GM23248 (cell line): Measurements from ENCODE around the gene AGAP2. TPM values are rescaled to one million over a fixed set of nuclear protein-coding genes. Genes with fewer than 3 reads are reported as not detected.

Experiments
- DNase-seq: peaks from one replicate; pipeline ENCODE4 v3.0.0-alpha.2; 2015
- H2AFZ ChIP-seq: fragments of 200-600 bp; sonication (generic); 2 replicates; pipeline ENCODE4 v1.6.1; 2016; ENCODE audit warnings: antibody characterized with exemption
- H3F3A ChIP-seq: fragments of 200-600 bp; sonication (generic); 2 replicates; pipeline ENCODE4 v1.6.1; 2016; ENCODE audit warnings: mild to moderate bottlenecking, antibody characterized with exemption, mixed run types; ENCODE audit not compliant: insufficient read depth
- H3K27ac ChIP-seq: fragments of 200-600 bp; sonication (generic); 2 replicates; pipeline ENCODE4 v1.5.1; 2016; ENCODE audit warnings: mild to moderate bottlenecking
- H3K27me3 ChIP-seq: fragments of 200-600 bp; sonication (generic); replicated peaks from 2 replicates; pipeline ENCODE4 v1.6.1; 2016; ENCODE audit warnings: mild to moderate bottlenecking; ENCODE audit not compliant: insufficient read depth
- H3K36me3 ChIP-seq: fragments of 200-600 bp; sonication (generic); 2 replicates; pipeline ENCODE4 v1.6.1; 2016; ENCODE audit warnings: low read depth, mild to moderate bottlenecking
- H3K4me1 ChIP-seq: fragments of 200-600 bp; sonication (generic); 2 replicates; pipeline ENCODE4 v1.6.1; 2016; ENCODE audit warnings: mild to moderate bottlenecking; ENCODE audit not compliant: insufficient read depth
- H3K4me2 ChIP-seq: fragments of 200-600 bp; sonication (generic); one replicate; pipeline ENCODE4 v1.6.1; 2016; ENCODE audit warnings: mild to moderate bottlenecking; ENCODE audit not compliant: unreplicated experiment
- H3K4me3 ChIP-seq: fragments of 200-600 bp; sonication (generic); 2 replicates; pipeline ENCODE4 v1.5.1; 2016; ENCODE audit warnings: mild to moderate bottlenecking
- H3K79me2 ChIP-seq: fragments of 200-600 bp; sonication (generic); 2 replicates; pipeline ENCODE4 v1.6.1; 2016; ENCODE audit warnings: mild to moderate bottlenecking; ENCODE audit not compliant: insufficient read depth
- H3K9ac ChIP-seq: fragments of 200-600 bp; sonication (generic); 2 replicates; pipeline ENCODE4 v1.6.1; 2016; ENCODE audit warnings: mild to moderate bottlenecking
- H3K9me2 ChIP-seq: fragments of 200-600 bp; sonication (generic); 2 replicates; pipeline ENCODE4 v1.6.1; 2016; ENCODE audit warnings: mixed run types, mild to moderate bottlenecking, moderate library complexity; ENCODE audit not compliant: insufficient read depth
- H3K9me3 ChIP-seq: fragments of 200-600 bp; sonication (generic); one replicate; pipeline ENCODE4 v1.6.1; 2017; ENCODE audit warnings: low read depth
- H4K20me1 ChIP-seq: fragments of 200-600 bp; sonication (generic); 2 replicates; pipeline ENCODE4 v1.6.0; 2016; ENCODE audit not compliant: insufficient read depth
- EZH2 ChIP-seq: fragments of 200-600 bp; sonication (generic); IDR thresholded peaks from 2 replicates; pipeline ENCODE4 v1.6.1; 2018; ENCODE audit warnings: antibody characterized with exemption, mild to moderate bottlenecking; ENCODE audit not compliant: insufficient read depth, poor library complexity, severe bottlenecking
- EZH2phosphoT487 ChIP-seq: fragments of 200-600 bp; sonication (generic); IDR thresholded peaks from 2 replicates; pipeline ENCODE4 v1.6.1; 2018; ENCODE audit warnings: antibody characterized with exemption, moderate library complexity, mild to moderate bottlenecking, low read depth; ENCODE audit not compliant: insufficient read depth
- WGBS, 2 experiments: methylation state at CpG; one replicate each; pipeline ENCODE4 v1.1.6; 2015 to 2017; ENCODE audit warnings: low lambda C conversion rate in 2 of 2, low coverage in 1 of 2; ENCODE audit errors: missing lambda C conversion rate in 2 of 2; 5-methylcytosine and 5-hydroxymethylcytosine counted together
- in situ Hi-C: fragments of 300-500 bp; cut with MboI; formaldehyde crosslinking; loops from 2 replicates; pipeline ENCODE4 v1.15.0; 2020
- polyA plus RNA-seq: library from polyadenylated mRNA; unstranded; fragments of >200 nt; fragmentation: Nextera tagmentation; extraction: Ambion mirVana; gene quantifications from 2 replicates; pipeline ENCODE4 v1.2.1, GENCODE V29; 2016
- total RNA-seq: library from RNA; depleted of rRNA; stranded (reverse); fragments of >200 nt; shearing (Covaris generic); gene quantifications from 2 replicates; pipeline ENCODE4 v1.2.3, GENCODE V29; 2014

The AGAP2 gene
- total and polyA plus RNA-seq, 2 experiments from 2014 or later = not detected

GRCh38 chr12:57745485-57745881 is 6.9 kb upstream of the AGAP2 start:
- WGBS, 2 experiments = 38 to 46% methylated on average over 8 of the region's 8 CpGs
- no peaks in the 10 kb centered on the region for H3K9me2 ChIP-seq
- H3K27me3 ChIP-seq = 0 out of 2 replicates have a peak, but pooled peaks cover 2% of the 10 kb centered on the region
- peak overlapping the region; percentile 99 for H3K4me3 ChIP-seq
- no peaks in the 10 kb centered on the region for H3K9me3 ChIP-seq
- H3K4me1 ChIP-seq = peaks cover 5% of the 10 kb centered on the region; the same call in 1 of the 2 replicates
- H3F3A ChIP-seq = peaks cover 25% of the 10 kb centered on the region
- H3K9ac ChIP-seq = peak overlapping the region; percentile 98
- H3K27ac ChIP-seq = peak overlapping the region; percentile 95
- peak overlapping the region; percentile 100 for H3K4me2 ChIP-seq
- peaks cover 11% of the 10 kb centered on the region; the same call in 1 of the 2 replicates for H3K36me3 ChIP-seq
- TF ChIP-seq EZH2phosphoT487 = no peak
- TF ChIP-seq EZH2 = no peak
- H2AFZ ChIP-seq = peak overlapping the region; percentile 73; the same call in 1 of the 2 replicates
- DNase-seq = peak; percentile 29
- in situ Hi-C loops = no loop called here
- peaks cover 24% of the 10 kb centered on the region for H3K79me2 ChIP-seq
- H4K20me1 ChIP-seq = no peaks in the 10 kb centered on the region

DNA sequence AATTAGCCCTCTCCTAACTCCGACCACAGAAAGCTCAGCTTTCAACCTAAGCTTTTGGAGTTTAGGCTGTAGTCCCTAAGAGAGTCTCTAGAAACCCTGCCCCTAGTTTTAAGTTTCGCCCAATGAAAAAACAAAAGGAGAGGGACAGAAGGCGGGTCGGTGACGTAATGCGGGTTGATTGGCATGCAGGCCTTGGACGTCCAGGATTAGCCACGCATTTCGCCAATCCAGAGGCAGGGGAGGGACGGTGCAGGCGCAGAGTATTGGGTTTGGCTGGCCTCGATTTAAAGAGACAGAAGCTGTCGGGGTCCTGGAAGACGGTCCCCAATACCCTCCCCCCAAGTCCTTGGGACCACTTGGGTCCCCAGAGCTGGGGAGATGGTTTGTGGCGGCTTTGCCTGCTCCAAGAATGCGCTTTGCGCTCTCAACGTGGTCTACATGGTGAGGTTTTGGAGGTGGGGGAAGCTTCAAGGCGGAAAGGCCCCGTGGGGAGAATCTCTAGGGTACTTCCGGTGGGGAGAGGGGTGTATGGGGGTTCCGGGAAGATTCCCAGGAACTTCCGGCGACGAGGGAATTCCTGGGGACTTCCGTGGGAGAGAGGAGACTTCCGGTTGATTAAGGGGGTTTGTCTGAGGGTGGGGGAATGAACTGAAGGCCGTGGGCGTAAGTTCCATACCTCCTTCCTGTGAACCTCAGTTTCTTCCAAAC is 6.4 kb upstream of the AGAP2 start, which contains the start of gene TSPAN31:
Gene TSPAN31, plus strand, starts transcription at position 263 of the 708 bp plus-strand sequence. Its CDS starts 116 bp downstream, at position 379.
- 0 to 1% methylated on average over 29 of the region's 29 CpGs for WGBS, 2 experiments
- in situ Hi-C loops = no loop called here

GRCh38 chr12:57744194-57744776 is 5.7 kb upstream of the AGAP2 start:
- in situ Hi-C loops = no loop called here
- H4K20me1 ChIP-seq = no peaks in the 10 kb centered on the region
- peak overlapping the region; percentile 95 for H3K27ac ChIP-seq
- TF ChIP-seq EZH2 (no peak), EZH2phosphoT487 (no peak)
- H3K9ac ChIP-seq = peak overlapping the region; percentile 98
- peak overlapping the region; percentile 99 for H3K4me3 ChIP-seq
- H3K36me3 ChIP-seq = peaks cover 11% of the 10 kb centered on the region; the same call in 1 of the 2 replicates
- peaks cover 12% of the 10 kb centered on the region for H3K79me2 ChIP-seq
- H3K27me3 ChIP-seq = peaks cover 12% of the 10 kb centered on the region
- WGBS, 2 experiments = 9 to 13% methylated on average over 17 to 21 of the region's 21 CpGs
- H3K4me2 ChIP-seq = peak overlapping the region; percentile 49
- H3K9me2 ChIP-seq = no peaks in the 10 kb centered on the region
- H3K4me1 ChIP-seq = peaks cover 5% of the 10 kb centered on the region; the same call in 1 of the 2 replicates
- H3K9me3 ChIP-seq = no peaks in the 10 kb centered on the region
- peak; percentile 83 for DNase-seq
- H2AFZ ChIP-seq = peak overlapping the region; percentile 73
- H3F3A ChIP-seq = peaks cover 25% of the 10 kb centered on the region

More for the DNA sequence above, 6.4 kb upstream of the AGAP2 start, which contains the start of gene TSPAN31:
- Histone ChIP-seq H3K27me3 (peaks cover 5% of the 10 kb centered on the region; the same call in 1 of the 2 replicates), H3K4me3 (peak within 1 kb of the TSS; percentile 99), H3K9me2 (no peaks in the 10 kb centered on the region), H3K79me2 (peaks cover 18% of the 10 kb centered on the region), H3K9me3 (no peaks in the 10 kb centered on the region), H2AFZ (peak within 1 kb of the TSS; percentile 73), H3K9ac (peak within 1 kb of the TSS; percentile 98), H3K27ac (peak within 1 kb of the TSS; percentile 95), H3F3A (peaks cover 25% of the 10 kb centered on the region), H3K4me1 (peaks cover 5% of the 10 kb centered on the region; the same call in 1 of the 2 replicates), H3K36me3 (peaks cover 11% of the 10 kb centered on the region; the same call in 1 of the 2 replicates), H4K20me1 (no peaks in the 10 kb centered on the region), H3K4me2 (peak within 1 kb of the TSS; percentile 100)
- TF ChIP-seq EZH2 (no peak), EZH2phosphoT487 (no peak)
- peak; percentile 99 for DNase-seq

GRCh38 chr12:57743769-57744168 is 5.2 kb upstream of the AGAP2 start:
- 67 to 75% methylated on average over 2 of the region's 2 CpGs for WGBS, 2 experiments
- DNase-seq = no peak
- Histone ChIP-seq H3K9me3 (no peaks in the 10 kb centered on the region), H3K27me3 (peaks cover 16% of the 10 kb centered on the region), H3K4me3 (no peak overlapping the region), H3K79me2 (peaks cover 7% of the 10 kb centered on the region; the same call in 1 of the 2 replicates), H3K9me2 (no peaks in the 10 kb centered on the region), H2AFZ (peak overlapping the region; percentile 73; the same call in 1 of the 2 replicates), H3F3A (peaks cover 25% of the 10 kb centered on the region), H3K4me1 (peaks cover 5% of the 10 kb centered on the region; the same call in 1 of the 2 replicates), H3K9ac (peak overlapping the region; percentile 98; the same call in 1 of the 2 replicates), H3K4me2 (peak overlapping the region; percentile 20), H3K36me3 (peaks cover 11% of the 10 kb centered on the region; the same call in 1 of the 2 replicates), H4K20me1 (no peaks in the 10 kb centered on the region), H3K27ac (peak overlapping the region; percentile 95; the same call in 1 of the 2 replicates)
- in situ Hi-C loops = no loop called here
- TF ChIP-seq EZH2phosphoT487 (no peak), EZH2 (no peak)
